H9 (cell line): Measurements from ENCODE around the gene SPHK2. TPM values are rescaled to one million over a fixed set of nuclear protein-coding genes. Genes with fewer than 3 reads are reported as not detected.

Experiments used
- DNase-seq: peaks from one replicate; pipeline ENCODE4 v3.0.0-alpha.2; 2017
- H2AFZ ChIP-seq: one replicate; pipeline ENCODE4 v1.6.1; 2013; ENCODE audit warnings: mild to moderate bottlenecking, low read length, control low read depth, moderate library complexity
- H2AK5ac ChIP-seq: 2 replicates; pipeline ENCODE4 v1.6.1; 2013; ENCODE audit warnings: low read length, control low read depth, mixed read lengths; ENCODE audit not compliant: insufficient read length
- H2BK120ac ChIP-seq: one replicate; pipeline ENCODE4 v1.6.1; 2013; ENCODE audit warnings: low read depth, mild to moderate bottlenecking, low read length, control low read depth, inconsistent platforms; ENCODE audit not compliant: poor library complexity, severe bottlenecking
- H2BK12ac ChIP-seq: 2 replicates; pipeline ENCODE4 v1.6.1; 2013; ENCODE audit warnings: low read length, control low read depth, mixed read lengths, low read depth; ENCODE audit not compliant: insufficient read length
- H2BK15ac ChIP-seq: 2 replicates; pipeline ENCODE4 v1.6.1; 2013; ENCODE audit warnings: low read depth, low read length, control low read depth
- H2BK20ac ChIP-seq: one replicate; pipeline ENCODE4 v1.6.1; 2013; ENCODE audit warnings: low read depth, mild to moderate bottlenecking, low read length, control low read depth, inconsistent platforms; ENCODE audit not compliant: poor library complexity, severe bottlenecking
- H2BK5ac ChIP-seq: 2 replicates; pipeline ENCODE4 v1.6.1; 2013; ENCODE audit warnings: low read length, control low read depth, mixed read lengths; ENCODE audit not compliant: insufficient read length
- H3K14ac ChIP-seq: 2 replicates; pipeline ENCODE4 v1.6.1; 2013; ENCODE audit warnings: low read length, control low read depth; ENCODE audit not compliant: insufficient read depth
- H3K18ac ChIP-seq: 2 replicates; pipeline ENCODE4 v1.6.1; 2013; ENCODE audit warnings: low read depth, mild to moderate bottlenecking, mixed read lengths, low read length, control low read depth; ENCODE audit not compliant: insufficient read length
- H3K23ac ChIP-seq: 2 replicates; pipeline ENCODE4 v1.6.1; 2013; ENCODE audit warnings: low read length, control low read depth, mixed read lengths, low read depth; ENCODE audit not compliant: insufficient read length
- H3K23me2 ChIP-seq: 2 replicates; pipeline ENCODE4 v1.6.1; 2013; ENCODE audit warnings: low read depth, mild to moderate bottlenecking, mixed read lengths, low read length, control low read depth; ENCODE audit not compliant: insufficient read length, poor library complexity, severe bottlenecking
- H3K27ac ChIP-seq: 2 replicates; pipeline ENCODE4 v1.5.1; 2013; ENCODE audit warnings: low read length, control low read depth, mixed read lengths, low read depth; ENCODE audit not compliant: insufficient read length
- H3K27me3 ChIP-seq: 2 replicates; pipeline ENCODE4 v1.6.1; 2013; ENCODE audit warnings: low read length, control low read depth, inconsistent platforms; ENCODE audit not compliant: insufficient read depth
- H3K4ac ChIP-seq: 2 replicates; pipeline ENCODE4 v1.6.1; 2013; ENCODE audit warnings: low read depth, mild to moderate bottlenecking, control low read depth, inconsistent platforms, low read length, moderate library complexity
- H3K4me1 ChIP-seq: 2 replicates; pipeline ENCODE4 v1.6.1; 2013; ENCODE audit warnings: low read length, control low read depth, inconsistent platforms; ENCODE audit not compliant: insufficient read depth
- H3K4me2 ChIP-seq: 2 replicates; pipeline ENCODE4 v1.6.1; 2013; ENCODE audit warnings: low read length, control low read depth, mixed read lengths; ENCODE audit not compliant: insufficient read length, insufficient read depth
- H3K56ac ChIP-seq: 2 replicates; pipeline ENCODE4 v1.6.1; 2013; ENCODE audit warnings: low read depth, mild to moderate bottlenecking, mixed read lengths, low read length, control low read depth; ENCODE audit not compliant: insufficient read length
- H3K79me1 ChIP-seq: 2 replicates; pipeline ENCODE4 v1.6.1; 2013; ENCODE audit warnings: low read depth, mild to moderate bottlenecking, moderate library complexity, low read length, control low read depth, inconsistent platforms; ENCODE audit not compliant: insufficient read depth, poor library complexity, severe bottlenecking
- H3K79me2 ChIP-seq: 2 replicates; pipeline ENCODE4 v1.6.1; 2013; ENCODE audit warnings: low read length, control low read depth, inconsistent platforms; ENCODE audit not compliant: insufficient read depth
- H3K9ac ChIP-seq: 2 replicates; pipeline ENCODE4 v1.6.1; 2013; ENCODE audit warnings: low read length, control low read depth, mixed read lengths; ENCODE audit not compliant: insufficient read length; ENCODE audit errors: extremely low read depth
- H3K9me3 ChIP-seq: one replicate; pipeline ENCODE4 v1.6.1; 2013; ENCODE audit warnings: low read depth, low read length, inconsistent platforms; ENCODE audit not compliant: control insufficient read depth
- H3T11ph ChIP-seq: one replicate; pipeline ENCODE4 v1.6.1; 2013; ENCODE audit warnings: mild to moderate bottlenecking, low read length, control low read depth, inconsistent platforms
- H4K20me1 ChIP-seq: one replicate; pipeline ENCODE4 v1.6.1; 2013; ENCODE audit not compliant: control insufficient read depth, insufficient read length, insufficient read depth
- H4K5ac ChIP-seq: 2 replicates; pipeline ENCODE4 v1.6.1; 2013; ENCODE audit warnings: low read depth, mild to moderate bottlenecking, mixed read lengths, low read length, control low read depth; ENCODE audit not compliant: insufficient read length
- H4K8ac ChIP-seq: replicated peaks from 2 replicates; pipeline ENCODE4 v1.6.1; 2013; ENCODE audit warnings: low read length, control low read depth, mixed read lengths, low read depth; ENCODE audit not compliant: insufficient read length
- H4K91ac ChIP-seq: 2 replicates; pipeline ENCODE4 v1.6.1; 2013; ENCODE audit warnings: low read depth, mild to moderate bottlenecking, moderate library complexity, mixed read lengths, low read length, control low read depth; ENCODE audit not compliant: insufficient read length
- H3K27ac Mint-ChIP-seq, 3 experiments: 2 replicates in 2 of 3; 3 replicates in 1 of 3; pipeline ENCODE4 v1.8.0; 2020 to 2021; ENCODE audit warnings: mixed read lengths in 3 of 3, mild to moderate bottlenecking in 1 of 3, moderate library complexity in 1 of 3
- H3K27me3 Mint-ChIP-seq: 2 replicates; pipeline ENCODE4 v1.8.0; 2021; ENCODE audit warnings: low read depth, mild to moderate bottlenecking, moderate library complexity, mixed read lengths
- H3K36me3 Mint-ChIP-seq, 3 experiments: 2 replicates in 2 of 3; 3 replicates in 1 of 3; pipeline ENCODE4 v1.8.0; 2020 to 2021; ENCODE audit warnings: low read depth in 3 of 3, mixed read lengths in 3 of 3; ENCODE audit not compliant: insufficient read depth in 1 of 3
- H3K4me1 Mint-ChIP-seq, 2 experiments: 2 replicates each; pipeline ENCODE4 v1.8.0; 2020; ENCODE audit warnings: mixed read lengths in 2 of 2
- H3K4me3 Mint-ChIP-seq, 2 experiments: 2 replicates in 1 of 2; 3 replicates in 1 of 2; pipeline ENCODE4 v1.8.0; 2020 to 2021; ENCODE audit warnings: mild to moderate bottlenecking in 2 of 2, mixed read lengths in 2 of 2, moderate library complexity in 1 of 2
- H3K9me3 Mint-ChIP-seq, 2 experiments: 2 replicates in 1 of 2; 3 replicates in 1 of 2; pipeline ENCODE4 v1.8.0; 2020; ENCODE audit warnings: mild to moderate bottlenecking in 2 of 2, mixed read lengths in 2 of 2, moderate library complexity in 1 of 2
- WGBS: extraction: QIAGEN DNeasy Blood & Tissue Kit; methylation state at CpG from one replicate; pipeline ENCODE4 v1.1.7; 2013; ENCODE audit warnings: missing lambda C conversion rate, low lambda C conversion rate, mixed read lengths; ENCODE audit not compliant: insufficient read length; ENCODE audit errors: extremely low coverage; 5-methylcytosine and 5-hydroxymethylcytosine counted together
- total RNA-seq: library from RNA; stranded (reverse); gene quantifications from 2 replicates; pipeline ENCODE4 v1.2.1, GENCODE V29; 2021
- TF ChIP-seq, protein P1 (sequence below): fragments of 200-600 bp; sonication (generic); conservative IDR thresholded peaks from 3 replicates; pipeline ENCODE4 v1.8.0; 2021; ENCODE audit warnings: antibody characterized with exemption, mild to moderate bottlenecking

Gene SPHK2
- total RNA-seq, 1 experiment from 2014 or later: 57.2 TPM

- peak; percentile 55 for DNase-seq
- no peak overlapping the region for H3K4ac ChIP-seq
- TF ChIP-seq, protein P1, sequence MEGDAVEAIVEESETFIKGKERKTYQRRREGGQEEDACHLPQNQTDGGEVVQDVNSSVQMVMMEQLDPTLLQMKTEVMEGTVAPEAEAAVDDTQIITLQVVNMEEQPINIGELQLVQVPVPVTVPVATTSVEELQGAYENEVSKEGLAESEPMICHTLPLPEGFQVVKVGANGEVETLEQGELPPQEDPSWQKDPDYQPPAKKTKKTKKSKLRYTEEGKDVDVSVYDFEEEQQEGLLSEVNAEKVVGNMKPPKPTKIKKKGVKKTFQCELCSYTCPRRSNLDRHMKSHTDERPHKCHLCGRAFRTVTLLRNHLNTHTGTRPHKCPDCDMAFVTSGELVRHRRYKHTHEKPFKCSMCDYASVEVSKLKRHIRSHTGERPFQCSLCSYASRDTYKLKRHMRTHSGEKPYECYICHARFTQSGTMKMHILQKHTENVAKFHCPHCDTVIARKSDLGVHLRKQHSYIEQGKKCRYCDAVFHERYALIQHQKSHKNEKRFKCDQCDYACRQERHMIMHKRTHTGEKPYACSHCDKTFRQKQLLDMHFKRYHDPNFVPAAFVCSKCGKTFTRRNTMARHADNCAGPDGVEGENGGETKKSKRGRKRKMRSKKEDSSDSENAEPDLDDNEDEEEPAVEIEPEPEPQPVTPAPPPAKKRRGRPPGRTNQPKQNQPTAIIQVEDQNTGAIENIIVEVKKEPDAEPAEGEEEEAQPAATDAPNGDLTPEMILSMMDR: no peak
- peak overlapping the region; percentile 84 to 93 for H3K4me3 Mint-ChIP-seq
- no peak overlapping the region for H3K56ac ChIP-seq
- no peak overlapping the region for H2BK5ac ChIP-seq
- no peak overlapping the region for H4K91ac ChIP-seq
- no peak overlapping the region for H3K18ac ChIP-seq
- H2AK5ac ChIP-seq: no peak overlapping the region
- peaks cover 16% of the 10 kb centered on the region for H3K23me2 ChIP-seq
- H2AFZ ChIP-seq: no peak overlapping the region
- H3K27ac ChIP-seq: no peak overlapping the region
- peak overlapping the region; percentile 69 for H3K4me2 ChIP-seq
- H3K4me1 Mint-ChIP-seq: peaks cover 16 to 17% of the 10 kb centered on the region in 2 experiments
- no peak overlapping the region for H4K8ac ChIP-seq
- no peaks in the 10 kb centered on the region for H3K79me2 ChIP-seq
- H2BK20ac ChIP-seq: no peak overlapping the region
- no peaks in the 10 kb centered on the region for H3K79me1 ChIP-seq
- no peaks in the 10 kb centered on the region for H3K4me1 ChIP-seq
- peaks cover 5 to 20% (median 19%) of the 10 kb centered on the region in 3 experiments for H3K36me3 Mint-ChIP-seq
- H3K9me3 Mint-ChIP-seq: no peaks in the 10 kb centered on the region; a peak in 1 of 5 replicates
- peak overlapping the region; percentile 88 to 98 (median 98); a peak in 6 of 7 replicates for H3K27ac Mint-ChIP-seq
- H3K14ac ChIP-seq: no peak overlapping the region
- peaks cover 1% of the 10 kb centered on the region for H3K27me3 Mint-ChIP-seq
- no peak overlapping the region for H2BK15ac ChIP-seq
- H4K5ac ChIP-seq: no peak overlapping the region
- no peak overlapping the region for H2BK120ac ChIP-seq
- WGBS: no CpG with 5 or more reads among the region's 6 CpGs
- H3K9ac ChIP-seq: peak overlapping the region; percentile 1
- H3K27me3 ChIP-seq: no peaks in the 10 kb centered on the region
- H4K20me1 ChIP-seq: no peaks in the 10 kb centered on the region
- no peak overlapping the region for H3K23ac ChIP-seq
- H3K9me3 ChIP-seq: no peaks in the 10 kb centered on the region
- H2BK12ac ChIP-seq: no peak overlapping the region
- no peak overlapping the region for H3T11ph ChIP-seq
These were observed 26.3 kb downstream of the SPHK2 start for GRCh38 chr19:48645620-48646000.
